Fibroblast of lung (primary cell): ENCODE measurements around the gene TMEM42. TPM values are rescaled to one million over a fixed set of nuclear protein-coding genes. Genes with fewer than 3 reads are reported as not detected.
"Not testable (repeated sequence)": the region's sequence is repeated elsewhere in the genome, so short reads cannot be mapped to it uniquely, and the experiment has no call there.

ENCODE experiments used
- DNase-seq, 2 donors: peaks; one replicate each; pipeline versions ENCODE4 v3.0.0 to v3.0.0-alpha.2; 2010; ENCODE audit warnings: low read depth in 2 of 2
- H2AFZ ChIP-seq: 2 replicates; pipeline ENCODE4 v1.5.1; 2012; ENCODE audit warnings: low read length, control low read depth, inconsistent platforms
- H3K27ac ChIP-seq: 2 replicates; pipeline ENCODE4 v1.5.1; 2011; ENCODE audit warnings: low read length, control low read depth; ENCODE audit not compliant: insufficient read depth
- H3K27me3 ChIP-seq: 2 replicates; pipeline ENCODE4 v1.5.1; 2011; ENCODE audit warnings: mild to moderate bottlenecking, low read length; ENCODE audit not compliant: control insufficient read depth, insufficient read depth
- H3K36me3 ChIP-seq: 2 replicates; pipeline ENCODE4 v1.5.1; 2011; ENCODE audit warnings: low read length; ENCODE audit not compliant: control insufficient read depth, insufficient read depth
- H3K4me1 ChIP-seq: 2 replicates; pipeline ENCODE4 v1.5.1; 2011; ENCODE audit warnings: low read length; ENCODE audit not compliant: control insufficient read depth, insufficient read depth; ENCODE audit errors: extremely low read depth
- H3K4me2 ChIP-seq: 2 replicates; pipeline ENCODE4 v1.5.1; 2011; ENCODE audit warnings: low read length, control low read depth; ENCODE audit not compliant: insufficient read depth; ENCODE audit errors: extremely low read depth
- H3K4me3 ChIP-seq, 4 experiments: fragments of 200-600 bp in 1 of 4; sonication (generic) in 1 of 4; replicated peaks in 1 of 4; 2 replicates each; pipeline ENCODE4 v1.5.1; 2011 to 2016; ENCODE audit warnings: low read length in 4 of 4, low read depth in 3 of 4, mild to moderate bottlenecking in 3 of 4, control low read depth in 2 of 4, inconsistent platforms in 1 of 4, mixed read lengths in 1 of 4; ENCODE audit not compliant: insufficient read depth in 1 of 4; ENCODE audit errors: control extremely low read depth in 1 of 4
- H3K79me2 ChIP-seq: 2 replicates; pipeline ENCODE4 v1.5.1; 2012; ENCODE audit warnings: mild to moderate bottlenecking, low read length, inconsistent platforms; ENCODE audit not compliant: control insufficient read depth, insufficient read depth
- H3K9ac ChIP-seq: 2 replicates; pipeline ENCODE4 v1.5.1; 2011; ENCODE audit warnings: mild to moderate bottlenecking, low read length, control low read depth; ENCODE audit not compliant: insufficient read depth
- H3K9me3 ChIP-seq: 2 replicates; pipeline ENCODE4 v1.5.1; 2012; ENCODE audit warnings: low read depth, low read length; ENCODE audit not compliant: control insufficient read depth, insufficient read depth
- H4K20me1 ChIP-seq: 2 replicates; pipeline ENCODE4 v1.5.1; 2011; ENCODE audit warnings: low read length; ENCODE audit not compliant: control insufficient read depth, insufficient read depth; ENCODE audit errors: extremely low read depth
- CTCF ChIP-seq, 2 donors: IDR thresholded peaks in 1 of 2; conservative IDR thresholded peaks in 1 of 2; 1 replicate in 1 of 2; 2 replicates in 1 of 2; pipeline ENCODE4 v1.5.1; 2011 to 2012; ENCODE audit warnings: low read length in 2 of 2, control low read depth in 1 of 2, inconsistent platforms in 1 of 2, low read depth in 1 of 2, mild to moderate bottlenecking in 1 of 2
- EZH2 ChIP-seq: IDR thresholded peaks from 2 replicates; pipeline ENCODE4 v1.5.1; 2012; ENCODE audit warnings: low read length, control low read depth, mild to moderate bottlenecking; ENCODE audit errors: missing control alignments
- polyA minus RNA-seq: library from RNA; depleted of rRNA, polyadenylated mRNA; stranded (reverse); fragments of >200 nt; gene quantifications from 2 replicates; pipeline ENCODE4 v1.2.3, GENCODE V29; 2011; ENCODE audit warnings: low replicate concordance
- polyA plus RNA-seq, 2 donors: library from polyadenylated mRNA; depleted of rRNA in 1 of 2; stranded (reverse) in 1 of 2; unstranded in 1 of 2; fragments of >200 nt; gene quantifications; 2 replicates each; pipeline ENCODE4 v1.2.1, GENCODE V29; 2011 to 2012; ENCODE audit warnings: missing spikeins in 1 of 2
- total RNA-seq: library from RNA; depleted of rRNA; stranded (reverse); fragments of >200 nt; gene quantifications from 2 replicates; pipeline ENCODE4 v1.2.1, GENCODE V29; 2014

TMEM42 gene
- 17.2 and 25.3 TPM in 2 replicates for total RNA-seq
- polyA plus RNA-seq = 20.2 and 23.4 TPM in 2 replicates
- polyA plus RNA-seq (2012) = 16.8 and 17.1 TPM in 2 replicates
- 9.0 and 16.2 TPM in 2 replicates for polyA minus RNA-seq

DNA sequence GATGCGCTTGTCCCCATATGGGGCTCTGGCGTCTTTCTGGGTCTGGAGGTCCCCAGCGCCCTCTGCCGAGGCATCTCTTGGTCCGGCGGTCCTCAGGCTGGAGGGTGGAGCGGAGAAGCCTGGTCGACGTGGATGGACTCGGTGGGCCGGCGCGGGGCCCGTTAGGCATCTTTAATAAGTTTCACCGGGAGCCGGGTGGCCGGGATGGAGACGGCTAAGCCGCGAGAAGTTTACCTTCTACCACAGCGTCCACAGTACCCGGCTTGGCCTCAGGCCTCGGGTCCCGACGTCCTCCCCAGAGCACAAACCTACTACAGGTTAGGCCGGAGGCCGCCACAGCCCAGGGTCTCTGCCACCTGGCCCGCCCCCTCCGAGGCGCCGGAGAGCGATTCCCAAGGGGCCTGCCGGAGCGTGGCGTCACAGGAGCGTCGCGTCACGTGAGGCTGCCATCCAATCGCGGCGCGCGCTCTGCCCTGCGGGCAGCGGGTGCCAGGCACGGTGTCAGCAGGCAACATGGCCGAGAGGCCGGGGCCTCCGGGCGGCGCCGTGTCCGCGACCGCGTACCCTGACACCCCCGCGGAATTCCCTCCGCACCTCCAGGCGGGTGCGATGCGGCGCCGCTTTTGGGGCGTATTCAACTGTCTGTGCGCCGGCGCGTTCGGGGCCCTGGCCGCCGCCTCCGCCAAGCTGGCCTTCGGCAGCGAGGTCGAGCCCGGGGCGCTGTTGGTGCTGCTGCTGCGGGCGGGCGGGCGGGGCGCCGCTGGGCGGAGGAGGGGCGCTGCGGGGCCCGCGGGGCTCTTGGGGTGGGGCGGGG, at the start of gene TMEM42:
TMEM42 (plus strand) TSS at position 501 of the 814 bp plus-strand sequence; CDS start at position 514, 13 bp downstream.
- Histone ChIP-seq H3K79me2 (peaks cover 2% of the 10 kb centered on the region), H3K27me3 (no peaks in the 10 kb centered on the region), H3K27ac (peak within 1 kb of the TSS; percentile 95), H3K9ac (peak within 1 kb of the TSS; percentile 93), H2AFZ (peak within 1 kb of the TSS; percentile 92), H3K36me3 (no peaks in the 10 kb centered on the region), H3K4me1 (no peaks in the 10 kb centered on the region), H3K9me3 (no peaks in the 10 kb centered on the region), H4K20me1 (no peaks in the 10 kb centered on the region), H3K4me3 (peak within 1 kb of the TSS; percentile 65 to 94 (median 71)), H3K4me2 (peak within 1 kb of the TSS; percentile 94)
- TF ChIP-seq CTCF (conservative IDR thresholded peaks at IDR 0.05 in 1 of 2, IDR thresholded peaks at IDR 0.05 in 1 of 2; ENCODE audit: low read depth in 1 of 2, low read length in 2 of 2) (peak; percentile 27 to 35), EZH2 (no peak)
- peak; percentile 92 for DNase-seq

DNA sequence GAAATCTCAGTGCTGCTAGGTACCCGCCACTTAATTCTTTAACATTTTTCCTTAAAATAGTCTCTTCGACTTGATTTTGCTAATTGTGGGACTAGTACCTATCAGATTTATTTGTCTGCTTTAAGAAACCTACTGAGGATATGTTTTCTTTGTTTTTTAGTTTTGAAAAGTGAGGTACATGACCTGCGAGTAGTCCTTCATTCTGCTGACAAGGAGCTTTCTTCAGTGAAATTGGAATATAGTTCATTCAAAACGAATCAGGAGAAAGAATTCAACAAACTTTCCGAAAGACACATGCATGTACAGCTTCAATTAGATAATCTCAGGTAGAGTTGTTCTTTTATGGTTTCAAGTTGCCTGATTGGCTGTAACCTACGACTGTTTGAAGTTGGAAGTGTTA, 47.0 kb upstream of the TMEM42 start:
- TF ChIP-seq EZH2 = no peak
- no peak for TF ChIP-seq CTCF (conservative IDR thresholded peaks at IDR 0.05 in 1 of 2, IDR thresholded peaks at IDR 0.05 in 1 of 2; ENCODE audit: low read depth in 1 of 2, low read length in 2 of 2)
- no peak overlapping the region for H2AFZ ChIP-seq
- peaks cover 2% of the 10 kb centered on the region for H3K36me3 ChIP-seq
- DNase-seq = no peak
- no peak overlapping the region for H3K4me3 ChIP-seq
- no peaks in the 10 kb centered on the region for H3K9me3 ChIP-seq
- no peaks in the 10 kb centered on the region for H4K20me1 ChIP-seq
- no peaks in the 10 kb centered on the region for H3K79me2 ChIP-seq
- H3K4me1 ChIP-seq = no peaks in the 10 kb centered on the region
- H3K9ac ChIP-seq = no peak overlapping the region
- H3K4me2 ChIP-seq = no peak overlapping the region
- H3K27me3 ChIP-seq = no peaks in the 10 kb centered on the region
- no peak overlapping the region for H3K27ac ChIP-seq

DNA sequence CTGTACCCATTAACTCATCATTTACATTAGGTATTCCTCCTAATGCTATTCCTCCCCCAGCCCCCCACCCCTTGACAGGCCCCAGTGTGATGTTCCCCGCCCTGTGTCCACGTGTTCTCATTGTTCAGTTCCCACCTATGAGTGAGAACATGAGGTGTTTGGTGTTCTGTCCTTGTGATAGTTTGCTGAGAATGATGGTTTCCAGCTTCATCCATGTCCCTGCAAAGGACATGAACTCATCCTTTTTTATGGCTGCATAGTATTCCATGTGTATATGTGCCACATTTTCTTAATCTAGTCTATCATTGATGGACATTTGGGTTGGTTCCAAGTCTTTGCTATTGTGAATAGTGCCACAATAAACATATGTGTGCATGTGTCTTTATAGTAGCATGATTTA, 45.4 kb upstream of the TMEM42 start:
- not testable (repeated sequence) for H3K9me3 ChIP-seq, H3K27ac ChIP-seq, H3K79me2 ChIP-seq, H2AFZ ChIP-seq, DNase-seq, H3K36me3 ChIP-seq, H3K4me1 ChIP-seq, H3K27me3 ChIP-seq, H3K4me3 ChIP-seq, H3K4me2 ChIP-seq, H4K20me1 ChIP-seq, H3K9ac ChIP-seq

DNA sequence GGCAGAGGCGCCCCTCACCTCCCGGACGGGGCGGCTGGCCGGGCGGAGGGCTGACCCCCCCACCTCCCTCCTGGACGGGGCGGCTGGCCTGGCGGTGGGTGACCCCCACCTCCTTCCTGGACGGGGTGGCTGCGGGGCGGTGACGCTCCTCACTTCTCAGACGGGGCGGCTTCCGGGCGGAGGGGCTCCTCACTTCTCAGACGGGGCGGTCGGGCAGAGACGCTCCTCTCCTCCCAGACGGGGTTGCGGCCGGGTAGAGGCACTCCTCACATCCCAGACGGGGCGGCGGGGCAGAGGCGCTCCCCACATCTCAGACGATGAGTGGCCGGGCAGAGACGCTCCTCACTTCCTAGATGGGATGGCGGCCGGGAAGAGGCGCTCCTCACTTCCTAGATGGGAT, 40.5 kb upstream of the TMEM42 start:
- not testable (repeated sequence) for H3K4me3 ChIP-seq, H3K27ac ChIP-seq

More for the DNA sequence above, 40.5 kb upstream of the TMEM42 start:
- H3K27me3 ChIP-seq, H3K36me3 ChIP-seq, H4K20me1 ChIP-seq, H2AFZ ChIP-seq, H3K4me1 ChIP-seq, H3K4me2 ChIP-seq, DNase-seq, H3K9me3 ChIP-seq, H3K9ac ChIP-seq, H3K79me2 ChIP-seq: not testable (repeated sequence)
